Tongue (tissue), 2 donors: ENCODE results near the gene CARHSP1. TPM values are rescaled to one million over a fixed set of nuclear protein-coding genes. Genes with fewer than 3 reads are reported as not detected.
"Not testable (repeated sequence)": the region's sequence is repeated elsewhere in the genome, so short reads cannot be mapped to it uniquely, and the experiment has no call there.

Source experiments
- DNase-seq: peaks from one replicate; pipeline ENCODE4 v3.0.0-alpha.2; 2015
- total RNA-seq: library from RNA; depleted of rRNA; stranded (reverse); fragments of >200 nt; gene quantifications from one replicate; pipeline ENCODE4 v1.2.3, GENCODE V29; 2014

CARHSP1 gene
- total RNA-seq, 1 donor from 2014 or later, result 78.0 TPM

GRCh38 chr16:8828541-8829165, 40.2 kb downstream of the CARHSP1 start:
- no peak for DNase-seq

DNA sequence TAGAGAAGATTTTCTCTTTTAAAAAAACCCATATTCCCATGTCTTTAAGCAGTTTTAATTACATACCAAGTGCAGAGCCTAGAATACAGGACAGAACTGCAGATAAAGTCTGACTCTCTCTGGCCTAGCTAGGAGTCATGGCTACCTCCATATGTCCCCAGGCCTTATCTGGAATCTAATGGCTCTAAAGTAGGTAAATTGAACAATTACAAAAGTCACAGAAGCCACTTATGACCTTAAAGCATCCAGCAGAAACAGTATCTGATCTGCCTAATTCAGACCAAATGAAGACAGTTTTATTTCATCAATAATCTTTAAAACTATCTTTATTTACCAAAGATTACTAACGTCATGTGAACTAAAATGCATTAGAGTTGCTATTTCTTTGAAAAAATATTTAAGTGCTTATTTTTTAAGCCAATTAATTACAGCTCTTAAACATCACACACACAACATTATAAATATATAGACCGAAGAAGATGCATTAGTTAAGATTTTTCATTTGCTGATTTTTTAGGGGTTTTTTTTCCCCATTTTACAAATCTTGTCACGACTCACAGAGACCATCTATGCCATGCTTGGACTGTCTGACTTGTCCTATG, 42.4 kb downstream of the CARHSP1 start:
- DNase-seq, result no peak

- no peak for DNase-seq
Measured at GRCh38 chr16:8822403-8822802, 46.4 kb downstream of the CARHSP1 start.

DNA sequence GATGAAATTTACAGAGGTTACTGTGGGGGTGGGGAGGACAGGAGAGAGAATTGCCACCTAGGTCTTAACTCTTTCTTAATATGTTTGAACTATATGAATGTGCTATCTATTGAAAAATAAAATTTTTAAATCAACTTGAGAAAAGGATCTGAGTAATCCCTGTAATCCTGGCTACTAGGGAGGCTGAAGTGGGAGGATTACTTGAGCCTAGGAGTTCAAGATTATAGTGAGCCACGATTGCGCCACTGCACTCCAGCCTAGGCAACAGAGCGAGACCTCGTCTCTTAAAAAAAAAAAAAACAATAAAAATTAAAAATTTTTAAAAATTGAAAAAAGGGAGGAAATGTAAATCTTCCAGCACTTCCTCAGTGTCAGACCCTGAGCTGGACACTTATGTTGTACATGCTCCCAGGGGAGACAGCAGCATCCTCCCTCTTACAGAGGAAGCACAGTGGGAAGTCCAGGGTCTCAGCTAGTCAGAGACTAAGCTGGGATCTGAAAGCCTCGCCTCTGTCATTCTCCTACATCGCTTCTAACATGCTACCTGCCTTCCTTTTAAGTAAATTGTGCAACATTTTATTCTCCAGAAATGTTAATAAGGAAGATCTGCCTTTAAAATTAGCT, 49.3 kb downstream of the CARHSP1 start:
- DNase-seq, result no peak

DNA sequence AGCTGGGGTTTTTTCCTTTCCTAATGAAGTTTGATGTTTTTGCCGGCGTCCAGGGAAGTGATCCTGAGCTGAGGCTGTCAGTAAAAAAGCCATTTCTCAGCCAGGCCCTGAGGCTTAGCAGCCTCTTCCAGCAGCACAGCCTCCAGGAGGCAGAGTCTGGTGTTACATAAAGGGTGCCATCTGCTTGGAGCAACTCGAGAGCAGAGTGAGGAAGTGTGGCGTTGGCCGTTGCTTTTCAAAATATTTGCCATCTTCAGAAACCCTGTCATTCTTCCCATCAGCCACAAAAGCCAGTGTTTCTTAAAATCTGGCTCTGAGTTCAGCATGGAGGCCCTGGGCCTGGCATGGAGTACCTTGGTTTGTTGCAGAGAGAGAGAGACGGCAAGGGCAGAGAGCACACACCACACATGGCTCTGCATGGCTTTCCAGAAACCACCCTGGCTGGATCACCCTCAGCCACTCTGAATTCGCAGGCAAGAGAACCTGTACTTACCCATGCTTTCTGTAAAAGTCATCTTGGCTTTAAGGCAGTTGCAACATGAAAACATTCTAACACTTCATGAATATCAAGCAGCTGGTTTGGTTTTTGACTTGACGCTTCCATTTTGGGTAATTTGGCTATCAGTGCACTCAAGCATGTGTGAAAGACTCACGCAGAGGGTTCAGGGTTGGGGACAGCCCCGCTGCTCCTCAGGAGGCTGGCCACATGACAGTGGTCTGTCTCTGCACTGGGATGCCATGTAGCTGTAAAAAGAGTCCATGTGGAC, 50.1 kb downstream of the CARHSP1 start:
- DNase-seq, result no peak

DNA sequence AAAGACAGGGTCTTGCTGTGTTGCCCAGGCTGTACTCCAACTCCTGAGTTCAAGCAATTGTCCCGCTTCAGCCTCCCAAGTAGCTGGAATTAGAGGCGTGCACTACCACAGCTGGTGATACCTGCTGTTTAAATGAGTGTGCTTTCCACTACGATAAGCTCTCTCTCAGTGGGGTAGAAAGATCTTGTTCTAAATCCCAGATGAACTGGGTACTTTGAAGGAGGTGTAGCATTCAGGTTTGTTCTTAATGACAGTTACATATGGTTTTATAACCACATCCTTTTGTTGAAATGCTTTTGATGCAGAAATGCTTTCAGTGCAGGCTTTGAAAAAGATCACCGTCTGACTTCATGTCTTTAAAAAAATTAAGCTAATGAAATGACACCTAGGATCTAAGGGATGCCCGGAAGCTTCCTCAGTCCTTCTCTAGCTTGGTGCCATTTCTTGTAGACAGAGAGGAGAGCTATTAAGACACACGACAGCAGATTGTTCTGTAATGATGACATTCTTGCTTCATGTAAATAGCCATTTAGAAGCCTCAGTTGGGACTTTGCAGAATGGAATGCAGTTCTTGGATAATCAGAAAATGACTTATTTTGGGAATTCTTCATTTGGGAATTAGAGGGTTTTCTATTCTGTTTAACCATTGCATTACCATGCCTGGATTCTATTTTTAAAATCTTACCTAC, 51.7 kb downstream of the CARHSP1 start:
- DNase-seq, result no peak

DNA sequence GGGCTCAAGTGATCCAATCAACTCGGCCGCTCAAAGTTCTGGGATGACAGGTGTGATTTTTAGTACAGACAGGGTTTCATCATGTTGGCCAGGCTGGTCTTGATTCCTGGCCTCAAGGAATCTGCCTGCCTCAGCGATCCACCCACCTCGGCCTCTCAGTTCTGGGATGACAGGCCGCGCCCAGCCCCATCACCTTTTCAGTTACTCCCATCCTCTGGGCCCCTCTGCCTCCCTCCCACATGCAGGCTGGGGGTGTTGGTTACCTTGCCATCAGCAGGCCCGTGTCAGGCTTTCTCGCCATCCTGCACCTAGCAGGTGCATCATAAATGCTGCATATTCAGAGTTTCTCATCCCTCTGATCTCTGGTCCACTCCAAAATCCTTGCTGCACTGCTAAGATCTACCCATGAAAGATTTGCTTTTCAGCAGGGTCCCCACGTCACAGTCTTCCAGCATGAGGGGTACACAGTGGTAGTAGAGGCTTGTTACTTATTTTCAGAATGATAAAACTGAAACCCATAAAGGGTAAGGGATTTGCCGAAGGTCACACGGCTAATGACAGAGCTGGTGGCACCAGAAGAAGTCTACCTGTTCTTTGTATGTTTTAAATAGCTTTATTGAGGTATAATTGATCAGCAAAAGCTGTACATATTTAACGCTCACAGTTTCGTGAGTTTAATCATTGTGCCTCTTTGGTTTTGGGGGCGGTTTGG, 54.6 kb downstream of the CARHSP1 start:
- no peak for DNase-seq

DNA sequence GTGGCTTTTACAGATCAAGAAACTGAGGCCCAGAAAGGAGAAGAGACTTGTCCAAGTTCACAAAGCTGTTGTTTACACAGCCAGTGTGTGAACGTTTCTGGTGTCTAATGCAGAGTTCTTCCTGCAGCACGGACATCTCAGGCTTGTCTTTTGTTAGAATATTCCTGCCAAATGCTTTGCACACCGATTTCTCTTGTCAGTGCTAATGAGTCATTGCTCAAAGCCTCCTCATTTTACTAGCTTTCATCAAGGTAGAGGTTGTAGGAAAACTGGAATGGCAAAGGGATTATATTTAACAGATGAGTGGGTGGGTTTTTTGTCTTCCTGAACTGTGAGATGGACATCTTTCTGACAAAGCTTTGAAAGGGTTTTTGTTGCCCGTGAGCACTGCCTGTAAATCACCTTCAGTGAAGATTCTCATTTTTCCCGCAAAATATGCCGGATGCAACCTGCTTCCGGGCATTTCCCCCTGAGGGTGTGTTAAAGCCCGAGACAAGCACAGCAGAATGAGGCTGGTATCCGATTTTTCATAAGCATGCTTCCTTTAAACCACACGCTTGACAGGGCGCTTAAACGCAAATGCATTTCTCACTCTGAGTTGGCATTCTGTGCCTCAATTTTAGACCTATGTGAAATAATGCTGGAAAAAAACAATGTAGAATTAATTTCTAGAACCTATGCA, 56.5 kb downstream of the CARHSP1 start:
- DNase-seq, result no peak

- DNase-seq, result no peak
Measured at GRCh38 chr16:8808613-8809353, 60.0 kb downstream of the CARHSP1 start.

DNA sequence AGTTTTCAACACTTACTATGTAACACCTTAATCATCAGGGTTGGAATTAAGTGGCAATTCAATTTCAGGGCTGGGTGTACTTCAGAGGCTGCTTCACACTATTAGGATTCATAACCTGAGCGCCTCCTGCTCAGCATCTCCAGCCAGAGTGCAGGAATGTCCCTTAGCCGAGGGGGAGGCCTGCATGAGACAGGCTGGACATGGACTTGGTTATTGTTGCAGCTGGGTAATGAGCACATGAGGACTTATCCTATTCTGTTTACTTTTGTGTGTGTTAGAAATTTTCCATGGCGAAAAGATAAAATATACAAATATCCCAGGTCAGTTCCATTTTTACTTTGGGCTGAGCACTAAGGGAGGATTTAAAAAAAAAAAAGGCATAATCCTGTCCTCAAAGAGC, 60.8 kb downstream of the CARHSP1 start:
- no peak for DNase-seq

- no peak for DNase-seq
Measured at GRCh38 chr16:8807189-8807588, 61.6 kb downstream of the CARHSP1 start.

- no peak for DNase-seq
Measured at GRCh38 chr16:8806272-8806983, 62.4 kb downstream of the CARHSP1 start.

DNA sequence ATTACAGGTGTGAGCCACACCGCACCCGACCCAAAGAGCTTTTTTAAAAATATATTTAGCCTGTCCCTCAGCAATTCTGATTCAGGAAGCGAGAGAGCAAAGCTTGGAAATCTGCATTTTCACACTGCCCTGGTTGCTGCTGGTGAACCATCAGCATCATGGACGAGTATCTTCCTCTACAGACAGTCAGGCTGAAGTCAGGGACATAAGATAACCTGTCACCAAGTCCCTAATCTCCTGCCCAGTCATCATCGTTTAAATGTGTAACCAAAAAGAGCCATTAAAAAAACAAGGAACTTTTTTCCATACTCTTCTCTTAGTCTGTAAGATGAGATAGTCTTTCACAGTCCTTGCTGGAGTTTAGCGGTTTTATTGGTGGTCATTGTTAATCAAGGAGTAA, 64.5 kb downstream of the CARHSP1 start:
- DNase-seq, result no peak

GRCh38 chr16:8803733-8804132, 65.1 kb downstream of the CARHSP1 start:
- DNase-seq, result not testable (repeated sequence)

Other genes starting within 250 kb of the CARHSP1 start
- 33.4 TPM for gene METTL22, start 247.3 kb downstream of the CARHSP1 start, total RNA-seq
- gene ABAT, start 194.4 kb downstream of the CARHSP1 start, total RNA-seq, result 18.9 TPM
- gene TMEM186, start 71.4 kb downstream of the CARHSP1 start, total RNA-seq, result 5.9 TPM
- gene PMM2, start 71.2 kb downstream of the CARHSP1 start, total RNA-seq, result 27.9 TPM
- gene LITAFD, start 13.3 kb upstream of the CARHSP1 start, total RNA-seq, result not detected
- gene USP7, start 94.9 kb upstream of the CARHSP1 start, total RNA-seq, result 103 TPM
- 83.2 TPM for gene HAPSTR1, start 222.6 kb upstream of the CARHSP1 start, total RNA-seq